HepG2 (cell line): ENCODE results near the gene VPS37B. TPM values are rescaled to one million over a fixed set of nuclear protein-coding genes. Genes with fewer than 3 reads are reported as not detected.
A peak's percentile ranks its signal among the peaks of the same experiment; 100 is the strongest.

Experiments used
- DMTF1 ChIP-seq: sonication (generic); formaldehyde crosslinking; IDR thresholded peaks from 2 replicates; pipeline ENCODE4 v1.4.0; 2020; ENCODE audit warnings: mild to moderate bottlenecking, missing genetic modification reagents
- ERF ChIP-seq: IDR thresholded peaks from 2 replicates; pipeline ENCODE4 v1.6.1; 2018; ENCODE audit warnings: missing biosample characterization, missing genetic modification reagents
- KDM2A ChIP-seq: sonication (generic); formaldehyde crosslinking; IDR thresholded peaks from 2 replicates; pipeline ENCODE4 v1.4.0; 2020; ENCODE audit warnings: low read depth, missing genetic modification reagents, borderline replicate concordance
- MED1 ChIP-seq: sonication (generic); formaldehyde crosslinking; IDR thresholded peaks from 2 replicates; pipeline ENCODE4 v1.4.0; 2020; ENCODE audit warnings: missing genetic modification reagents
- RAD21 ChIP-seq: fragments of 450-650 bp; formaldehyde crosslinking; IDR thresholded peaks from 2 replicates; pipeline ENCODE4 v1.5.0; 2020; ENCODE audit warnings: mild to moderate bottlenecking
- SALL1 ChIP-seq: sonication (generic); formaldehyde crosslinking; IDR thresholded peaks from 2 replicates; pipeline ENCODE4 v1.8.0; 2022; ENCODE audit warnings: mild to moderate bottlenecking, missing genetic modification reagents
- SMC3 ChIP-seq: IDR thresholded peaks from 2 replicates; pipeline ENCODE4 v1.6.1; 2011; ENCODE audit warnings: low read length, improper control_type of control experiment
- SPEN ChIP-seq: sonication (generic); formaldehyde crosslinking; IDR thresholded peaks from 2 replicates; pipeline ENCODE4 v1.5.1; 2020; ENCODE audit warnings: low read depth, mild to moderate bottlenecking, missing genetic modification reagents
- STAG1 ChIP-seq: sonication (generic); formaldehyde crosslinking; IDR thresholded peaks from 2 replicates; pipeline ENCODE4 v1.4.0; 2020; ENCODE audit warnings: missing genetic modification reagents
- TEAD3 ChIP-seq: optimal IDR thresholded peaks from 2 replicates; pipeline ENCODE3; 2016; ENCODE audit warnings: borderline replicate concordance
- ZNF761 ChIP-seq: sonication (generic); formaldehyde crosslinking; conservative IDR thresholded peaks from 2 replicates; pipeline ENCODE4 v1.4.0; 2020; ENCODE audit warnings: mild to moderate bottlenecking, missing genetic modification reagents
- ZNF768 ChIP-seq: sonication (generic); formaldehyde crosslinking; IDR thresholded peaks from 2 replicates; pipeline ENCODE4 v1.4.0; 2020; ENCODE audit warnings: missing genetic modification reagents
- polyA plus RNA-seq, 8 experiments: library from polyadenylated mRNA; depleted of rRNA in 3 of 8; stranded (reverse) in 7 of 8; unstranded in 1 of 8; fragments of >200 nt; fragmentation: Illumina TruSeq in 4 of 8; extraction: Trizol in 4 of 8; gene quantifications; 2 replicates each; pipeline versions ENCODE4 v1.2.1 to v1.2.3, GENCODE V29; 2011 to 2016; ENCODE audit warnings: low read depth in 4 of 8, missing spikeins in 1 of 8, mixed read lengths in 1 of 8; ENCODE audit not compliant: insufficient read depth in 1 of 8
- total RNA-seq, 5 experiments: library from RNA; depleted of rRNA; stranded (reverse); fragments of >200 nt; fragmentation: Illumina TruSeq; extraction: Trizol; gene quantifications; 2 replicates each; pipeline ENCODE4 v1.2.3, GENCODE V29; 2016; ENCODE audit warnings: low read depth in 1 of 5
- TF ChIP-seq, protein P1 (sequence below), 2 experiments: sonication (generic) in 1 of 2; formaldehyde crosslinking in 1 of 2; IDR thresholded peaks; 2 replicates each; pipeline versions ENCODE4 v1.4.0 to v1.6.1; 2018 to 2020; ENCODE audit warnings: missing genetic modification reagents in 2 of 2, borderline replicate concordance in 1 of 2, low read depth in 1 of 2, mild to moderate bottlenecking in 1 of 2, missing biosample characterization in 1 of 2
- TF ChIP-seq, protein P2 (sequence below): sonication (generic); formaldehyde crosslinking; IDR thresholded peaks from 2 replicates; pipeline ENCODE4 v1.4.0; 2020; ENCODE audit warnings: mild to moderate bottlenecking, missing genetic modification reagents
- TF ChIP-seq, protein P3 (sequence below): sonication (generic); formaldehyde crosslinking; IDR thresholded peaks from 2 replicates; pipeline ENCODE4 v1.5.1; 2020; ENCODE audit warnings: mild to moderate bottlenecking, missing genetic modification reagents, moderate library complexity

Gene VPS37B
- total and polyA plus RNA-seq, 2 of the 13 experiments (the other 11 are each of a cell fraction or from before 2014, with no cell fraction given) = 4.6 to 5.3 TPM

DNA sequence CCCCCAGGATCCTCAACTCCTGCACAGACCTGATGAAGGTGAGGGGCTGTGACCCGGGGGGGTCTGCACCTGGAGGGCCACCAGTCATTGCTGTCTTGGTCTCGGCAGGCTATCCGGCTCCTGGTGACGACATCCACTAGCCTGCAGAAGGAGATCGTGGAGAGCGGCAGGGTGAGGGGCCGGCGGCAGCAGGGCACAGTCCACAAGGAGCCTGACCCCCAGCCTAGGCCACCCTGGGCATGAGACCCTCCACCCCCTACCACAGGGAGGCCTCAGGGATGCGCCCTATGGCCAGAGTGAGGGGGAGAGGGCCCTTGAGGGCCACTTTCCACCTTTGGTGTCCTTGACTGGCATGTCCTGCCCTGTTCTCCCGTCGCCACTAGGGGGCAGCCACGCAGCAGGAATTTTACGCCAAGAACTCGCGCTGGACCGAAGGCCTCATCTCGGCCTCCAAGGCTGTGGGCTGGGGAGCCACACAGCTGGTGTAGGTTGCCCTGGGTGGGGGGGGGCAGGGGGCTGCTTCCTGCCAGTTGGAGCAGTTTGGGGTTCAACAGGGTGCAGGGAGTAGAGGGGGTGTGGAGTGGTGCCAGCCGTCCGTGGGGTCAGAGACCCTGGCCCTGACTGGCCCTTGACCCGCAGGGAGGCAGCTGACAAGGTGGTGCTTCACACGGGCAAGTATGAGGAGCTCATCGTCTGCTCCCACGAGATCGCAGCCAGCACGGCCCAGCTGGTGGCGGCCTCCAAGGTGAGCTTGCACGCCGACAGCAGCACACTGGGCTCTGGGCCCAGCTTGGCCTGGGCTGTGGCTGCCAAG is 35.7 kb downstream of the VPS37B start (continued):
- TF ChIP-seq, protein P1, sequence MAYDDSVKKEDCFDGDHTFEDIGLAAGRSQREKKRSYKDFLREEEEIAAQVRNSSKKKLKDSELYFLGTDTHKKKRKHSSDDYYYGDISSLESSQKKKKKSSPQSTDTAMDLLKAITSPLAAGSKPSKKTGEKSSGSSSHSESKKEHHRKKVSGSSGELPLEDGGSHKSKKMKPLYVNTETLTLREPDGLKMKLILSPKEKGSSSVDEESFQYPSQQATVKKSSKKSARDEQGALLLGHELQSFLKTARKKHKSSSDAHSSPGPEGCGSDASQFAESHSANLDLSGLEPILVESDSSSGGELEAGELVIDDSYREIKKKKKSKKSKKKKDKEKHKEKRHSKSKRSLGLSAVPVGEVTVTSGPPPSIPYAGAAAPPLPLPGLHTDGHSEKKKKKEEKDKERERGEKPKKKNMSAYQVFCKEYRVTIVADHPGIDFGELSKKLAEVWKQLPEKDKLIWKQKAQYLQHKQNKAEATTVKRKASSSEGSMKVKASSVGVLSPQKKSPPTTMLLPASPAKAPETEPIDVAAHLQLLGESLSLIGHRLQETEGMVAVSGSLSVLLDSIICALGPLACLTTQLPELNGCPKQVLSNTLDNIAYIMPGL (CRISPR knock-in tag; IDR thresholded peaks at IDR 0.05; ENCODE audit: borderline replicate concordance in 1 of 2, low read depth in 1 of 2) = peak; percentile 27 to 44; a peak in 2 of 4 replicates
- TF ChIP-seq KDM2A (CRISPR knock-in tag) (peak; percentile 76; the same call in 1 of the 2 replicates), DMTF1 (CRISPR knock-in tag) (no peak), MED1 (no peak), RAD21 (CRISPR knock-in tag) (peak; percentile 93), STAG1 (CRISPR knock-in tag) (peak; percentile 91), ZNF768 (CRISPR knock-in tag) (peak; percentile 9; the same call in 1 of the 2 replicates), ZNF761 (CRISPR knock-in tag) (no peak), SALL1 (CRISPR knock-in tag) (0 out of 2 replicates have a peak, but pooled peaks have one; percentile 6), TEAD3 (peak; percentile 48), SPEN (CRISPR knock-in tag) (0 out of 2 replicates have a peak, but pooled peaks have one; percentile 37), ERF (CRISPR knock-in tag) (no peak), SMC3 (peak; percentile 73)
- TF ChIP-seq, protein P2, sequence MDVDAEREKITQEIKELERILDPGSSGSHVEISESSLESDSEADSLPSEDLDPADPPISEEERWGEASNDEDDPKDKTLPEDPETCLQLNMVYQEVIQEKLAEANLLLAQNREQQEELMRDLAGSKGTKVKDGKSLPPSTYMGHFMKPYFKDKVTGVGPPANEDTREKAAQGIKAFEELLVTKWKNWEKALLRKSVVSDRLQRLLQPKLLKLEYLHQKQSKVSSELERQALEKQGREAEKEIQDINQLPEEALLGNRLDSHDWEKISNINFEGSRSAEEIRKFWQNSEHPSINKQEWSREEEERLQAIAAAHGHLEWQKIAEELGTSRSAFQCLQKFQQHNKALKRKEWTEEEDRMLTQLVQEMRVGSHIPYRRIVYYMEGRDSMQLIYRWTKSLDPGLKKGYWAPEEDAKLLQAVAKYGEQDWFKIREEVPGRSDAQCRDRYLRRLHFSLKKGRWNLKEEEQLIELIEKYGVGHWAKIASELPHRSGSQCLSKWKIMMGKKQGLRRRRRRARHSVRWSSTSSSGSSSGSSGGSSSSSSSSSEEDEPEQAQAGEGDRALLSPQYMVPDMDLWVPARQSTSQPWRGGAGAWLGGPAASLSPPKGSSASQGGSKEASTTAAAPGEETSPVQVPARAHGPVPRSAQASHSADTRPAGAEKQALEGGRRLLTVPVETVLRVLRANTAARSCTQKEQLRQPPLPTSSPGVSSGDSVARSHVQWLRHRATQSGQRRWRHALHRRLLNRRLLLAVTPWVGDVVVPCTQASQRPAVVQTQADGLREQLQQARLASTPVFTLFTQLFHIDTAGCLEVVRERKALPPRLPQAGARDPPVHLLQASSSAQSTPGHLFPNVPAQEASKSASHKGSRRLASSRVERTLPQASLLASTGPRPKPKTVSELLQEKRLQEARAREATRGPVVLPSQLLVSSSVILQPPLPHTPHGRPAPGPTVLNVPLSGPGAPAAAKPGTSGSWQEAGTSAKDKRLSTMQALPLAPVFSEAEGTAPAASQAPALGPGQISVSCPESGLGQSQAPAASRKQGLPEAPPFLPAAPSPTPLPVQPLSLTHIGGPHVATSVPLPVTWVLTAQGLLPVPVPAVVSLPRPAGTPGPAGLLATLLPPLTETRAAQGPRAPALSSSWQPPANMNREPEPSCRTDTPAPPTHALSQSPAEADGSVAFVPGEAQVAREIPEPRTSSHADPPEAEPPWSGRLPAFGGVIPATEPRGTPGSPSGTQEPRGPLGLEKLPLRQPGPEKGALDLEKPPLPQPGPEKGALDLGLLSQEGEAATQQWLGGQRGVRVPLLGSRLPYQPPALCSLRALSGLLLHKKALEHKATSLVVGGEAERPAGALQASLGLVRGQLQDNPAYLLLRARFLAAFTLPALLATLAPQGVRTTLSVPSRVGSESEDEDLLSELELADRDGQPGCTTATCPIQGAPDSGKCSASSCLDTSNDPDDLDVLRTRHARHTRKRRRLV (CRISPR knock-in tag) = no peak
- TF ChIP-seq, protein P3, sequence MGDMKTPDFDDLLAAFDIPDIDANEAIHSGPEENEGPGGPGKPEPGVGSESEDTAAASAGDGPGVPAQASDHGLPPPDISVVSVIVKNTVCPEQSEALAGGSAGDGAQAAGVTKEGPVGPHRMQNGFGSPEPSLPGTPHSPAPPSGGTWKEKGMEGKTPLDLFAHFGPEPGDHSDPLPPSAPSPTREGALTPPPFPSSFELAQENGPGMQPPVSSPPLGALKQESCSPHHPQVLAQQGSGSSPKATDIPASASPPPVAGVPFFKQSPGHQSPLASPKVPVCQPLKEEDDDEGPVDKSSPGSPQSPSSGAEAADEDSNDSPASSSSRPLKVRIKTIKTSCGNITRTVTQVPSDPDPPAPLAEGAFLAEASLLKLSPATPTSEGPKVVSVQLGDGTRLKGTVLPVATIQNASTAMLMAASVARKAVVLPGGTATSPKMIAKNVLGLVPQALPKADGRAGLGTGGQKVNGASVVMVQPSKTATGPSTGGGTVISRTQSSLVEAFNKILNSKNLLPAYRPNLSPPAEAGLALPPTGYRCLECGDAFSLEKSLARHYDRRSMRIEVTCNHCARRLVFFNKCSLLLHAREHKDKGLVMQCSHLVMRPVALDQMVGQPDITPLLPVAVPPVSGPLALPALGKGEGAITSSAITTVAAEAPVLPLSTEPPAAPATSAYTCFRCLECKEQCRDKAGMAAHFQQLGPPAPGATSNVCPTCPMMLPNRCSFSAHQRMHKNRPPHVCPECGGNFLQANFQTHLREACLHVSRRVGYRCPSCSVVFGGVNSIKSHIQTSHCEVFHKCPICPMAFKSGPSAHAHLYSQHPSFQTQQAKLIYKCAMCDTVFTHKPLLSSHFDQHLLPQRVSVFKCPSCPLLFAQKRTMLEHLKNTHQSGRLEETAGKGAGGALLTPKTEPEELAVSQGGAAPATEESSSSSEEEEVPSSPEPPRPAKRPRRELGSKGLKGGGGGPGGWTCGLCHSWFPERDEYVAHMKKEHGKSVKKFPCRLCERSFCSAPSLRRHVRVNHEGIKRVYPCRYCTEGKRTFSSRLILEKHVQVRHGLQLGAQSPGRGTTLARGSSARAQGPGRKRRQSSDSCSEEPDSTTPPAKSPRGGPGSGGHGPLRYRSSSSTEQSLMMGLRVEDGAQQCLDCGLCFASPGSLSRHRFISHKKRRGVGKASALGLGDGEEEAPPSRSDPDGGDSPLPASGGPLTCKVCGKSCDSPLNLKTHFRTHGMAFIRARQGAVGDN (CRISPR knock-in tag) = peak; percentile 62
